Activated CD4-positive, alpha-beta memory T cell treated with anti-CD3 and anti-CD28 coated beads for 36 hours (primary cell): ENCODE measurements around the gene TNFAIP8L2. TPM values are rescaled to one million over a fixed set of nuclear protein-coding genes. Genes with fewer than 3 reads are reported as not detected.

Source experiments
- CTCF ChIA-PET: fragments of 350-600 bp; sonication (Branson Sonifier 250); formaldehyde crosslinking; loops from one replicate; lab custom pipeline; 2021; ENCODE audit warnings: antibody characterized with exemption, inconsistent platforms; lab: Charles Lee
- POLR2A ChIA-PET: fragments of 350-600 bp; sonication (Branson Sonifier 250); formaldehyde crosslinking; loops from one replicate; lab custom pipeline; 2021; ENCODE audit warnings: antibody characterized with exemption; lab: Charles Lee
- DNase-seq: peaks from one replicate; pipeline ENCODE4 v3.0.0-alpha.2; 2020
- H3K27ac Mint-ChIP-seq: one replicate; pipeline ENCODE4 v1.8.0; 2021; ENCODE audit warnings: mixed read lengths
- H3K27me3 Mint-ChIP-seq: one replicate; pipeline ENCODE4 v1.8.0; 2021; ENCODE audit warnings: mixed read lengths
- H3K36me3 Mint-ChIP-seq: one replicate; pipeline ENCODE4 v1.8.0; 2021; ENCODE audit warnings: mixed read lengths
- H3K4me1 Mint-ChIP-seq: one replicate; pipeline ENCODE4 v1.8.0; 2021; ENCODE audit warnings: low read depth, mixed read lengths
- H3K4me3 Mint-ChIP-seq: one replicate; pipeline ENCODE4 v1.8.0; 2021; ENCODE audit warnings: mild to moderate bottlenecking, mixed read lengths
- H3K9me3 Mint-ChIP-seq: one replicate; pipeline ENCODE4 v1.8.0; 2021; ENCODE audit warnings: mixed read lengths
- intact Hi-C: fragments of 100-400 bp; cut with micrococcal nuclease; formaldehyde crosslinking; loops from one replicate; pipeline ENCODE4 v1.15.1; 2023
- total RNA-seq, 2 experiments: library from RNA; stranded (reverse); gene quantifications; one replicate each; pipeline ENCODE4 v1.2.3, GENCODE V29; 2021

The TNFAIP8L2 gene
- total RNA-seq: 10 to 100 TPM; 24.2 to 26.7 TPM

DNA sequence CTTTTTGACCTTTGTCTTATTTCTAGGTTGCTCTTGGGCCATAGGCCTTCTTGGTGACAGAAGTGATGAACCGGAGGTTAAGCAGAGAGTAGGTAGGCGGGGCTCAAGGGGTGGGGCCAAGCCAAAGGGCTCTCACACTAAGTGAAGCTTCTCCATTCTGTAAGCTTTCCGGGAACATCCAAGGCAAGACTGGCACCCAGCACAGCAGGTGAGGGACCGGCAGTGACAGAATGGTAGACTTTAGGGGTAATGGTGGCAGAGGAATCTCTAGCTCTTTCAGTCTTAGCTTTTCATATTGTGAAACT lies at the start of gene TNFAIP8L2:
Gene TNFAIP8L2 (plus strand): TSS at position 135 of the 305 bp plus-strand sequence. CDS start 2,049 bp downstream, outside the sequence.
- peaks cover 38% of the 10 kb centered on the region for H3K4me1 Mint-ChIP-seq
- peak; percentile 91 for DNase-seq
- POLR2A ChIA-PET: interaction anchor here (0.7 to 2.5 kb wide), 12 partner anchors 9 to 793 kb away, joined by 3 to 18 read pairs (median 4); partner anchors contain the start of genes CDC42SE1, LYSMD1, PSMD4 and RPRD2

DNA sequence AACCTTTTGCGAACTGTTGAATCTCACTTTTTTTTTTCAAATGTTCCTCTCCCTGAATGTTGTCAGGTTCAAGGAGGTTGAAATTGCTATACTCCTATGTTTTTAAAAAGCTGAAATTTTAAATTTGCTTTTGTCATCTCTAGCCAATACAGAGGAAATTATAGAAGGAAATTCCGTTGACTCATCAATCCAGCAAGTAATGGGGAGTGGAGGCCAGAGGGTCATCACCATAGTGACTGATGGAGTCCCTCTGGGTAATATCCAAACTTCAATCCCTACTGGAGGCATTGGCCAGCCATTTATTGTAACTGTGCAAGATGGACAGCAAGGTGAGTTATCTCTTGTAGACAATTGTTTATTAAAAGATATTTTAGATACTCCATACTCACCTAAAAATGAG lies 49.6 kb upstream of the TNFAIP8L2 start:
- Mint-ChIP-seq H3K27me3 (no peaks in the 10 kb centered on the region), H3K36me3 (no peaks in the 10 kb centered on the region), H3K27ac (no peak overlapping the region), H3K4me1 (no peaks in the 10 kb centered on the region), H3K4me3 (no peak overlapping the region), H3K9me3 (no peaks in the 10 kb centered on the region)
- no peak for DNase-seq
- intact Hi-C loops: no loop called here
- POLR2A ChIA-PET: no interaction called here
- CTCF ChIA-PET: interaction anchor here (10.6 kb wide), 1 partner anchor 49 kb away, joined by 298 read pairs; the partner anchor contains the start of gene TNFAIP8L2

More for the DNA sequence above, at the start of gene TNFAIP8L2:
- Mint-ChIP-seq H3K27ac (peak within 1 kb of the TSS; percentile 97), H3K27me3 (no peaks in the 10 kb centered on the region), H3K9me3 (no peaks in the 10 kb centered on the region), H3K36me3 (peaks cover 31% of the 10 kb centered on the region), H3K4me3 (peak within 1 kb of the TSS; percentile 97)
- CTCF ChIA-PET: interaction anchor here (0.6 to 9.8 kb wide), 30 partner anchors 8 to 192 kb away, joined by 3 to 298 read pairs (median 5); partner anchors contain the start of genes C1orf56, CDC42SE1, GABPB2 and MINDY1
- intact Hi-C loops: loop anchor here (1.0 to 5.0 kb wide), 8 partner anchors 41 to 596 kb away; partner anchors contain the start of genes CDC42SE1, PIP5K1A and PRUNE1

DNA sequence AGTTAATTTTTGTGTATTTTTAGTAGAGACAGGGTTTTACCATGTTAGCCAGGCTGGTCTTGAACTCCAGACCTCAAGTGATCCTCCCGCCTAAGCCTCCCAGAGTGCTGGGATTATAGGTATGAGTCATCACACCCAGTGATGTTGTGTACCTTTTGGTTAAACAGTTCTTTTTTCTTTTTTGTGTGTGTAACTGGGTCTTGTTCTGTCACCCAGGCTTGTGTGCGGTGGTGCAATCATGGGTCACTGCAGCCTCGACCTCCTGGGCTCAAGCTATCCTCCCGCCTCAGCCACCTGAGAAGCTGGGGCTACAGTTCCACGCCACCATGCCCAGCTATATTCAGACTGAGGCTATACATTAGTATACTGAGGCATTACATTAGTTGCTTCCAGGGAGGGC lies 48.1 kb upstream of the TNFAIP8L2 start:
- DNase-seq: no peak
- Mint-ChIP-seq H3K9me3 (no peaks in the 10 kb centered on the region), H3K36me3 (no peaks in the 10 kb centered on the region), H3K4me1 (no peaks in the 10 kb centered on the region), H3K27ac (no peak overlapping the region), H3K4me3 (no peak overlapping the region), H3K27me3 (no peaks in the 10 kb centered on the region)
- ChIA-PET CTCF (interaction anchor here (1.3 to 1.8 kb wide), 2 partner anchors 8 to 48 kb away, joined by 5 to 6 read pairs; partner anchors contain the start of gene TNFAIP8L2), POLR2A (no interaction called here)
- intact Hi-C loops: no loop called here

DNA sequence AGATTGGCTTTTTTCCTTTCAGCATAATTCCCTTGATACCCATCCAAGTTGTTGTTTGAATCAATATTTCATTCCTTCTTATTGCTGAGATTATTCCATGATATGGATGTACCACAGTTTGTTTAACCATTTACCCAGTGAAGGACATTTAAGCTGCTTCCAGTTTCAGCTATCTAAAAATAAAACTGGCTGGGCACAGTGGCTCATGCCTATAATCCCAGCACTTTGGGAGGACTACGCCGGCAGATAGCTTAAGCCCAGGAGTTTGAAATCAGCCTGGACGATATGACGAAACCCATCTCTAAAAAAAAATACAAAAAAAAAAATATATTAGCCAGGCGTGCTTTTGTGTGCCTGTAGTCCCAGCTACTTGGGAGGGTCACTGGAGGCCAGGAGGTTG lies 42.6 kb upstream of the TNFAIP8L2 start:
- intact Hi-C loops: no loop called here
- Mint-ChIP-seq H3K27me3 (no peaks in the 10 kb centered on the region), H3K4me3 (no peak overlapping the region), H3K9me3 (no peaks in the 10 kb centered on the region), H3K27ac (no peak overlapping the region), H3K36me3 (no peaks in the 10 kb centered on the region), H3K4me1 (no peaks in the 10 kb centered on the region)
- CTCF ChIA-PET: interaction anchor here (3.3 kb wide), 1 partner anchor 14 kb away, joined by 9 read pairs; no protein-coding TSS in a partner anchor
- POLR2A ChIA-PET: interaction anchor here (0.6 kb wide), 1 partner anchor 756 kb away, joined by 3 read pairs; no protein-coding TSS in a partner anchor
- DNase-seq: no peak

DNA sequence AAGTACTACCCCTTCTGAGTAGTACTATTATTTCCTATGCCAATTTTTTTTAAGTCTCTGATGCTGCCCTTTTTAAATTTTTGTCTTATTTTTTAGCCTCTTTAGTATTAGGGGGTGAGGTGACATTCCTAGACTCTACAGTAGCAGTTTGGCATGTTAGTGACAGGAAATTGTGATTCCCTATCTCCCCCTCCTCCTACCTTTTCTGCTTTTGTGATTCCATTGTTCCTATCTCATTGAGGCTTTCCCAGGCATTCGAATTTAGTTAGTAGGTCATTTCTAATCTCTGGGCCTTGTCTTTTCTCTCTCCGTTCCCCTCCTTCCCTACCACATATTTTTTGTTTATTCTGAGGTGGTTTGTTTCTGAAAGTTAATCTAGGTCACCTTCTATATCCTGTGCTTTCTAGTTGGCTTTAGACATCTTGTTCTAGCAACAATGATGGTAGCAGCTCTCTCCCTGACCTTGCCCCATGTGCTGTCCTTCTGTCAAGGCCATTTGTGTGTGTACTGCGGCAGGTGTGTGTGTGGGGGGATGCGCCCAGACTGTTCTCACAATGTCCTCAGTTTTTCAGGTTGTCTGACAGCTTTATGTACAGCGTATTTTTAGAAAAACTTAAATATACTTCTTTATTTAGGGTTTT lies 31.6 kb upstream of the TNFAIP8L2 start:
- Mint-ChIP-seq H3K4me1 (peaks cover 3% of the 10 kb centered on the region), H3K27me3 (no peaks in the 10 kb centered on the region), H3K4me3 (no peak overlapping the region), H3K36me3 (peaks cover 4% of the 10 kb centered on the region), H3K27ac (no peak overlapping the region), H3K9me3 (no peaks in the 10 kb centered on the region)
- ChIA-PET POLR2A (no interaction called here), CTCF (interaction anchor here (1.0 to 1.5 kb wide), 4 partner anchors 25 to 132 kb away, joined by 3 to 5 read pairs (median 4); no protein-coding TSS in a partner anchor)
- intact Hi-C loops: no loop called here
- no peak for DNase-seq

DNA sequence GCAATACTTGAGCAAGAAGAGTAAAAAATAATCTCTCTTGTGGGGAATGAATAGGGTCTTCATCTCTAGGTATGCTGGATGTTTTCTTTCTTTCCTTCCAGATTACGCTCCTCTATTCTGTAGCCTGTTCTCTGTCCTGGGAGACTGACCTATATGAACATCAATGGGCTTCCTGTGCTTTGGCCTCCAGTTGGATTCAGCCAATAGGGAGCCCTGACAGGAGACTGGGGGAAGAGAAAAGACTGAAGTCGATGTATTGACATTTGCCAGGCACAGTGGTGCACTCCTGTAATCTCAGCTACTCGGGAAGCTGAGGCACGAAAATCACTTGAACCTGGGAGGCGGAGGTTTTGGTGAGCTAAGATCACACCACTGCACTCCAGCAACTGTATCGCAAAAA lies 27.6 kb upstream of the TNFAIP8L2 start:
- Mint-ChIP-seq H3K9me3 (no peaks in the 10 kb centered on the region), H3K36me3 (peaks cover 4% of the 10 kb centered on the region), H3K4me3 (no peak overlapping the region), H3K27me3 (peaks cover 4% of the 10 kb centered on the region), H3K27ac (no peak overlapping the region), H3K4me1 (peaks cover 15% of the 10 kb centered on the region)
- ChIA-PET CTCF (no interaction called here), POLR2A (interaction anchor here (0.6 kb wide), 1 partner anchor 765 kb away, joined by 4 read pairs; the partner anchor contains the start of gene RPRD2)
- intact Hi-C loops: no loop called here
- no peak for DNase-seq

DNA sequence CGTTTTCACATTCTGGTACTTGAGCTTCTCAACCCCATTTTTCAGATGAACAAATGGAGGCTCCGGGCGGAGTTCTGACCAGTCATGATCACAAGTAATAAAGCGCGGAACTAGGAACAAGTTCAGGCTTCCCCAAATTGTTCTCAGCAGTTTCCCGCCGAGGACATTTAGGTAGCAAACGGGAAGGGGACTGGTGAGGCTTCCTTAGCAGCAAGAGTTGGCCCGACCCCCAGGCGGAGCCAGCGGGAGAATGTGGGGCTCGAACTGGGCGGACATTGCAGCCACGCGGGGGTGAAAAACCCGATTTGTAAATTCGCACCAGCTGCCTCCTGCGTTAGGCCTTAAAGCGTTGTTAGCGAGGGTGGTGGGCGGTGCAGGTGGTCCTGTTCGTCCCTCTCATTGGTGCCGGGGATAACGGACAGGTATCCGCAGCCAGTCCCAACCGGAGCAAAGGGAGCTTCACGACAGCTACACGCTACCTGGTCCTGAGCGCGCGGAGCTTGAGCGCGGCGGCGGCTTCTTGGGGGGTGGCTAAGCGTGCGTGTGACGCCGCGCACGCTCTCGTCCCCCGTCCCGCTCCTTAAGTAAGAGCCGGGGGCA lies 25.4 kb upstream of the TNFAIP8L2 start:
- intact Hi-C loops: no loop called here
- ChIA-PET POLR2A (interaction anchor here (0.7 to 1.6 kb wide), 4 partner anchors 10 to 58 kb away, joined by 3 to 7 read pairs (median 4); partner anchors contain the start of genes SEMA6C, TNFAIP8L2 and VPS72), CTCF (interaction anchor here (0.8 to 2.8 kb wide), 6 partner anchors 12 to 83 kb away, joined by 3 to 15 read pairs (median 4); partner anchors contain the start of genes C1orf56 and TNFAIP8L2)
- Mint-ChIP-seq H3K4me1 (peaks cover 13% of the 10 kb centered on the region), H3K36me3 (no peaks in the 10 kb centered on the region), H3K9me3 (no peaks in the 10 kb centered on the region), H3K27me3 (peaks cover 4% of the 10 kb centered on the region), H3K27ac (no peak overlapping the region), H3K4me3 (peak overlapping the region; percentile 72)
- DNase-seq: peak; percentile 90

DNA sequence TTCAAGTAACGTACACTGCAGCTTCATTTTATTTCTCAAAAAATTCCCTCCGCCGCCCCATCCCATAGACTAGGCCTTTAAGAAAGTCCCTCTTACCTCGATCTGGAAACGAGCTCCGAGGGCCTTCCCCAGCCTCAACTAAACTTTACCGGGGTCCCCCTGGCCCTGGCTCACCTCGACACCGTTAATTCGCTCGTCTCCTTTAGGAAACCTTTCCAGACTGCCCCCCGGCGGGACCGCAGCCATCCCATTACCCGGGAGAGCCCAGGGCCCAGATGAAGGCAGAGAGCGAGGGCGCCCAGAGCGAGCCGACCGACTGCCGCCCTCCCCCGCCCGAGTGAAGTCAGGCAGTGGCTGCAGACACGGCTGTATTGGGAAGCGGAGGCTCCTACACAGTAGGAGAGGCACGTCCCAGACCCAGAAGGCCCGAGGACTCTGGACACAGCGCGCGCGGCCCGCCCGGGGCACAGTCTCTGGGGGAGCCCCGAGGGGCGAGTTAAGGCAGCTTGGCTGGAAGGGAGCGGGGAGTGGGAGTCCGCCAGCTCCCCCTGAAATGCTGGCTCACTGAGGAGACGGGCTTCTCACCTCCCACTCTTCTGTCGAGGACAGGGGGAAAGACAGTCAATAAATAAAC lies 24.6 kb upstream of the TNFAIP8L2 start:
- CTCF ChIA-PET: interaction anchor here (0.8 to 2.8 kb wide), 7 partner anchors 13 to 107 kb away, joined by 3 to 15 read pairs (median 4); partner anchors contain the start of genes C1orf56 and TNFAIP8L2
- H3K36me3 Mint-ChIP-seq: no peaks in the 10 kb centered on the region
- POLR2A ChIA-PET: interaction anchor here (0.7 to 1.6 kb wide), 4 partner anchors 9 to 58 kb away, joined by 3 to 7 read pairs (median 4); partner anchors contain the start of genes SEMA6C, TNFAIP8L2 and VPS72
- H3K4me1 Mint-ChIP-seq: peaks cover 13% of the 10 kb centered on the region
- peak overlapping the region; percentile 72 for H3K4me3 Mint-ChIP-seq
- H3K9me3 Mint-ChIP-seq: no peaks in the 10 kb centered on the region
- intact Hi-C loops: no loop called here
- DNase-seq: no peak
- H3K27ac Mint-ChIP-seq: no peak overlapping the region
- H3K27me3 Mint-ChIP-seq: peaks cover 4% of the 10 kb centered on the region

DNA sequence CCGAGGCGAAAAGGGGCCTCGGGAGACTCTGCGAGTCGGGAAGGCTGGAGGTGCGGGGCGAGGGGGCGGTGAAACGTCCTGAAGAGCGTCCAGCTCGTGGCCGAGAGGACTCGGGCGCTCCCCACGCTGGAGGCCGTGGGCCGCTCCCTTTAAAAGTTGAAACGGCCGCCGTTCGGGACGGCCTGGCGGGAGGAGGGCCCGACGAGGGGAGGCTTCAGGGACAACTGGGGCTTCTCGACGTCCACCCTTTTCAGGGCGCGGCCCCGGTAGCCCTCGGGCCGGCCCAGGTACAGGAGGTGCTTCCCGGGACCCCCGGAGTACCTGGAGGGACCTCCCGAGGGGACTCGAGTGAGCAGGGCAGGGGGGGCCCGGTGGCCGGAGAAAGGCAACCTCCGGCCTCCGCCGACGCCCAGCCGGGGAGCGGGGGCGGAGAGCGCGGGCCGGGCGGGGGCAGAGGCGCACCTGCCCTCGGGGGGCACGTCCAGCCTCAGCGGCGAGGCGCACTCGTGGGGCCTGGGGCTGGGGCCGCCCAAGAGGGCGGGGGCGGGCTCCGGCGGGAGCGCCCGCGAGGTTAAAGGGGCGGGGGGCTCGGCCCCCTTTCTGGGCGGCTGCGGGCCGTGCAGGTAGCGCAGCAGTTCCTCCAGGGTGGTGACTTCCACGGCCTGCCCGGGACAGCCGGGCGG lies 24.0 kb upstream of the TNFAIP8L2 start:
- CTCF ChIA-PET: interaction anchor here (1.2 to 2.4 kb wide), 2 partner anchors 24 to 108 kb away, joined by 3 to 15 read pairs; partner anchors contain the start of gene TNFAIP8L2

DNA sequence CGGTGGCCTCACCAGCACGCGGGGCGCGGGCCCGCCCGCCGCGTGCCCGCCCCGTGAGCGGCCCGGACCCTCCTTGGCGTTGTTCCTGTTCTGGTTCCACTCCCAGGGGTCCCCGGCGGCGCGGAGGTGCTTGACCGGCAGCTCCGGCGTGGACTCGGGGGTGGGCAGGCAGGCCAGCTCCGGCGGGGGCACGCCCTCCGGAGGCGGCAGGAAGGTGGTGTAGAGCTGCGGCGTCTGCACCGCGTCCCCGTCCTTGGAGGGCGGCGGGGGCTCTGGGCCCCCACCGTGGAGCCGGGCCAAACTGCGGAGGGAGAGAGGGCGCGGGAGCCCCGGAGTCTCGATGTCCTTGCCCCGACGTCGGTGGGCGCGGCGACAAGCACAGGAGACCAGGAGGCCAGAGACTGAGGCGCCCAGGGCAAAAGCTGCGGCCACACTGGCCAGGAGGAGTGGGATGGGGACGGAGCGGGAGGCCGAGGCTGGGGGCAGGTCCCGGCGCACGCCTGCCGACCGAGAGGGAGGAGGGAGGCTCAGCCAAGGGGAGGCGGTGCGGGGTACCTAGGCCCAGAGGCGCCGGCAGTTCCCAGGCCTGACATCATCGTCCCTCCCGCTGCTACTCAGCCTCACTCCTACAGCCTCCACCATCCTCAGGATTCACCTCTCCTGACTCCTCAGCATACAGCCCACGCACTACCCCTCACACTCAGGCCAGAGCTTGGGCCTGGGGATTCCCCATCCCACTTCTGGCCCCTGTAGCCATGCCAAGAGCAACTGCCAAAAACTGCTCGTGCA lies 23.2 kb upstream of the TNFAIP8L2 start:
- peaks cover 4% of the 10 kb centered on the region for H3K27me3 Mint-ChIP-seq
- H3K4me3 Mint-ChIP-seq: no peak overlapping the region
- POLR2A ChIA-PET: no interaction called here
- H3K27ac Mint-ChIP-seq: no peak overlapping the region
- H3K9me3 Mint-ChIP-seq: no peaks in the 10 kb centered on the region
- H3K36me3 Mint-ChIP-seq: no peaks in the 10 kb centered on the region
- intact Hi-C loops: no loop called here
- DNase-seq: no peak
- peaks cover 13% of the 10 kb centered on the region for H3K4me1 Mint-ChIP-seq
- CTCF ChIA-PET: no interaction called here

More for the DNA sequence above, 24.0 kb upstream of the TNFAIP8L2 start:
- no peak overlapping the region for H3K27ac Mint-ChIP-seq
- no peak overlapping the region for H3K4me3 Mint-ChIP-seq
- H3K9me3 Mint-ChIP-seq: no peaks in the 10 kb centered on the region
- no peaks in the 10 kb centered on the region for H3K36me3 Mint-ChIP-seq
- H3K4me1 Mint-ChIP-seq: peaks cover 13% of the 10 kb centered on the region
- POLR2A ChIA-PET: no interaction called here
- no peak for DNase-seq
- intact Hi-C loops: no loop called here
- H3K27me3 Mint-ChIP-seq: peaks cover 4% of the 10 kb centered on the region
